ENCODE data around the gene ADGB.

DNA sequence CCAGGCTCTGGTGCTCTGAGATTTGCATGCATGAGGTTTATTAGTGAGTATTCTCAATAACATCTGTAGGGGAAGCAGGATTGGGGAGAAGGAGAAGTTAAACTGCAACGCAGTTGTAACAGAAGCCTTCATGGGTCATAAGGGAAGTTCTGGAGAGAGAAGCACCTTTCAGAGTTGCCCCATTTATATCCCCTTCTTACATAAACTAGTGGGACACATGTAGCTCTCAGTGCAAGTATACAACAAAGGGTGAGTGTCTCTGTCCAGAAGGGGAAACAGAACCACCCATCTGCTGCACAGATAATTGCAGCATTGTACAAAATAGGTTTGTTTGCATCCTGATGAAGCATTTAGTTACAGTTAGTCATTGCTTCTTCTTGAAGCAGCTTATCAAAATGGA lies 4.3 kb upstream of the ADGB start:
- TF ChIP-seq EZH2 (IDR thresholded peaks at IDR 0.05) (no peak), RAD21 (IDR thresholded peaks at IDR 0.05; ENCODE audit: low read depth) (no peak)
- TF ChIP-seq, protein P1, sequence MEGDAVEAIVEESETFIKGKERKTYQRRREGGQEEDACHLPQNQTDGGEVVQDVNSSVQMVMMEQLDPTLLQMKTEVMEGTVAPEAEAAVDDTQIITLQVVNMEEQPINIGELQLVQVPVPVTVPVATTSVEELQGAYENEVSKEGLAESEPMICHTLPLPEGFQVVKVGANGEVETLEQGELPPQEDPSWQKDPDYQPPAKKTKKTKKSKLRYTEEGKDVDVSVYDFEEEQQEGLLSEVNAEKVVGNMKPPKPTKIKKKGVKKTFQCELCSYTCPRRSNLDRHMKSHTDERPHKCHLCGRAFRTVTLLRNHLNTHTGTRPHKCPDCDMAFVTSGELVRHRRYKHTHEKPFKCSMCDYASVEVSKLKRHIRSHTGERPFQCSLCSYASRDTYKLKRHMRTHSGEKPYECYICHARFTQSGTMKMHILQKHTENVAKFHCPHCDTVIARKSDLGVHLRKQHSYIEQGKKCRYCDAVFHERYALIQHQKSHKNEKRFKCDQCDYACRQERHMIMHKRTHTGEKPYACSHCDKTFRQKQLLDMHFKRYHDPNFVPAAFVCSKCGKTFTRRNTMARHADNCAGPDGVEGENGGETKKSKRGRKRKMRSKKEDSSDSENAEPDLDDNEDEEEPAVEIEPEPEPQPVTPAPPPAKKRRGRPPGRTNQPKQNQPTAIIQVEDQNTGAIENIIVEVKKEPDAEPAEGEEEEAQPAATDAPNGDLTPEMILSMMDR (IDR thresholded peaks at IDR 0.05 in 2 of 3, conservative IDR thresholded peaks at IDR 0.05 in 1 of 3; ENCODE audit: borderline replicate concordance in 1 of 3, insufficient read depth in 1 of 3, low read depth in 2 of 3, low read length in 2 of 3), result no peak

Data from HCT116 (cell line).